ENCODE results near the gene COL27A1. TPM values are rescaled to one million over a fixed set of nuclear protein-coding genes. Genes with fewer than 3 reads are reported as not detected.

Gene COL27A1
- total RNA-seq, 2 experiments from 2014 or later, result 0.50 to 1.2 TPM

- no peak overlapping the region for H3K27ac Mint-ChIP-seq
- CTCF ChIA-PET, result interaction anchor here (2.0 kb wide), 1 partner anchor 29 kb away, joined by 5 read pairs; no protein-coding TSS in a partner anchor
- H3K27me3 Mint-ChIP-seq, result no peaks in the 10 kb centered on the region
- DNase-seq, result no peak
- H3K4me3 Mint-ChIP-seq, result no peak overlapping the region
- POLR2A ChIA-PET, result no interaction called here
- no peaks in the 10 kb centered on the region for H3K36me3 Mint-ChIP-seq (ENCODE audit: low read depth)
- H3K9me3 Mint-ChIP-seq, result no peaks in the 10 kb centered on the region
- no peaks in the 10 kb centered on the region for H3K4me1 Mint-ChIP-seq
These were observed 106.7 kb downstream of the COL27A1 start for GRCh38 chr9:114261987-114262386.

GRCh38 chr9:114263853-114264510 lies 108.6 kb downstream of the COL27A1 start:
- ChIA-PET POLR2A (no interaction called here), CTCF (no interaction called here)

GRCh38 chr9:114264806-114265550 lies 109.6 kb downstream of the COL27A1 start:
- H3K9me3 Mint-ChIP-seq, result no peaks in the 10 kb centered on the region
- no peak overlapping the region for H3K27ac Mint-ChIP-seq
- H3K4me1 Mint-ChIP-seq, result no peaks in the 10 kb centered on the region
- ChIA-PET POLR2A (interaction anchor here (0.6 kb wide), 1 partner anchor 70 kb away, joined by 5 read pairs; no protein-coding TSS in a partner anchor), CTCF (no interaction called here)
- H3K27me3 Mint-ChIP-seq, result no peaks in the 10 kb centered on the region
- no peaks in the 10 kb centered on the region for H3K36me3 Mint-ChIP-seq (ENCODE audit: low read depth)
- H3K4me3 Mint-ChIP-seq, result no peak overlapping the region
- DNase-seq, result no peak

More at GRCh38 chr9:114263853-114264510, 108.6 kb downstream of the COL27A1 start:
- H3K36me3 Mint-ChIP-seq (ENCODE audit: low read depth), result no peaks in the 10 kb centered on the region
- no peak overlapping the region for H3K27ac Mint-ChIP-seq
- no peak overlapping the region for H3K4me3 Mint-ChIP-seq
- no peaks in the 10 kb centered on the region for H3K27me3 Mint-ChIP-seq
- DNase-seq, result no peak
- H3K4me1 Mint-ChIP-seq, result no peaks in the 10 kb centered on the region
- H3K9me3 Mint-ChIP-seq, result no peaks in the 10 kb centered on the region

GRCh38 chr9:114266969-114267368 lies 111.6 kb downstream of the COL27A1 start:
- Mint-ChIP-seq H3K27ac (no peak overlapping the region), H3K36me3 (ENCODE audit: low read depth) (no peaks in the 10 kb centered on the region), H3K4me1 (no peaks in the 10 kb centered on the region), H3K9me3 (no peaks in the 10 kb centered on the region), H3K27me3 (no peaks in the 10 kb centered on the region), H3K4me3 (no peak overlapping the region)
- no peak for DNase-seq
- ChIA-PET POLR2A (no interaction called here), CTCF (no interaction called here)

GRCh38 chr9:114269023-114269422 lies 113.7 kb downstream of the COL27A1 start:
- POLR2A ChIA-PET, result no interaction called here
- CTCF ChIA-PET, result no interaction called here
- H3K27ac Mint-ChIP-seq, result no peak overlapping the region
- H3K4me1 Mint-ChIP-seq, result no peaks in the 10 kb centered on the region
- H3K27me3 Mint-ChIP-seq, result no peaks in the 10 kb centered on the region
- no peak for DNase-seq
- H3K36me3 Mint-ChIP-seq (ENCODE audit: low read depth), result no peaks in the 10 kb centered on the region
- no peaks in the 10 kb centered on the region for H3K9me3 Mint-ChIP-seq
- H3K4me3 Mint-ChIP-seq, result no peak overlapping the region

- Mint-ChIP-seq H3K4me3 (no peak overlapping the region), H3K27ac (no peak overlapping the region), H3K27me3 (no peaks in the 10 kb centered on the region), H3K36me3 (ENCODE audit: low read depth) (no peaks in the 10 kb centered on the region), H3K9me3 (no peaks in the 10 kb centered on the region), H3K4me1 (no peaks in the 10 kb centered on the region)
- POLR2A ChIA-PET, result no interaction called here
- CTCF ChIA-PET, result interaction anchor here (1.5 kb wide), 1 partner anchor 21 kb away, joined by 5 read pairs; no protein-coding TSS in a partner anchor
- no peak for DNase-seq
These were observed 115.0 kb downstream of the COL27A1 start for GRCh38 chr9:114270120-114270975.

- no peak for DNase-seq
- H3K36me3 Mint-ChIP-seq (ENCODE audit: low read depth), result no peaks in the 10 kb centered on the region
- H3K9me3 Mint-ChIP-seq, result no peaks in the 10 kb centered on the region
- no peak overlapping the region for H3K27ac Mint-ChIP-seq
- H3K4me1 Mint-ChIP-seq, result no peaks in the 10 kb centered on the region
- H3K4me3 Mint-ChIP-seq, result no peak overlapping the region
- CTCF ChIA-PET, result interaction anchor here (0.9 to 1.3 kb wide), 2 partner anchors 16 to 38 kb away, joined by 3 to 6 read pairs; no protein-coding TSS in a partner anchor
- POLR2A ChIA-PET, result no interaction called here
- no peaks in the 10 kb centered on the region for H3K27me3 Mint-ChIP-seq
These were observed 116.5 kb downstream of the COL27A1 start for GRCh38 chr9:114271556-114272510.

GRCh38 chr9:114272739-114273431 lies 117.5 kb downstream of the COL27A1 start:
- Mint-ChIP-seq H3K27me3 (no peaks in the 10 kb centered on the region), H3K4me3 (no peak overlapping the region), H3K4me1 (no peaks in the 10 kb centered on the region), H3K27ac (no peak overlapping the region), H3K36me3 (ENCODE audit: low read depth) (no peaks in the 10 kb centered on the region), H3K9me3 (no peaks in the 10 kb centered on the region)
- no peak for DNase-seq
- ChIA-PET CTCF (interaction anchor here (0.9 to 1.3 kb wide), 2 partner anchors 15 to 39 kb away, joined by 3 to 6 read pairs; no protein-coding TSS in a partner anchor), POLR2A (no interaction called here)

GRCh38 chr9:114273461-114273881 lies 118.1 kb downstream of the COL27A1 start:
- H3K9me3 Mint-ChIP-seq, result no peaks in the 10 kb centered on the region
- H3K4me1 Mint-ChIP-seq, result no peaks in the 10 kb centered on the region
- no peak overlapping the region for H3K4me3 Mint-ChIP-seq
- no peak for DNase-seq
- ChIA-PET POLR2A (no interaction called here), CTCF (interaction anchor here (1.3 kb wide), 1 partner anchor 15 kb away, joined by 3 read pairs; no protein-coding TSS in a partner anchor)
- no peak overlapping the region for H3K27ac Mint-ChIP-seq
- H3K36me3 Mint-ChIP-seq (ENCODE audit: low read depth), result no peaks in the 10 kb centered on the region
- H3K27me3 Mint-ChIP-seq, result no peaks in the 10 kb centered on the region

GRCh38 chr9:114274217-114274616 lies 118.9 kb downstream of the COL27A1 start:
- ChIA-PET CTCF (interaction anchor here (0.8 kb wide), 1 partner anchor 17 kb away, joined by 3 read pairs; no protein-coding TSS in a partner anchor), POLR2A (no interaction called here)
- H3K9me3 Mint-ChIP-seq, result no peaks in the 10 kb centered on the region
- no peak for DNase-seq
- no peaks in the 10 kb centered on the region for H3K36me3 Mint-ChIP-seq (ENCODE audit: low read depth)
- H3K27ac Mint-ChIP-seq, result no peak overlapping the region
- H3K4me3 Mint-ChIP-seq, result no peak overlapping the region
- H3K27me3 Mint-ChIP-seq, result no peaks in the 10 kb centered on the region
- H3K4me1 Mint-ChIP-seq, result no peaks in the 10 kb centered on the region

GRCh38 chr9:114275246-114276004 lies 120.1 kb downstream of the COL27A1 start:
- H3K27ac Mint-ChIP-seq, result no peak overlapping the region
- no peak for DNase-seq
- H3K4me3 Mint-ChIP-seq, result no peak overlapping the region
- no peaks in the 10 kb centered on the region for H3K36me3 Mint-ChIP-seq (ENCODE audit: low read depth)
- no peaks in the 10 kb centered on the region for H3K9me3 Mint-ChIP-seq
- ChIA-PET CTCF (no interaction called here), POLR2A (no interaction called here)
- H3K4me1 Mint-ChIP-seq, result no peaks in the 10 kb centered on the region
- H3K27me3 Mint-ChIP-seq, result no peaks in the 10 kb centered on the region
